GOT3 (cell line): ENCODE results near the gene RBM20.
"Not testable (repeated sequence)": the region's sequence is repeated elsewhere in the genome, so short reads cannot be mapped to it uniquely, and the experiment has no call there.

Source experiments
- DNase-seq: peaks from one replicate; lab custom pipeline; 2025; ENCODE audit warnings: mixed read lengths; lab: John Stamatoyannopoulos, UW

RBM20 gene

DNA sequence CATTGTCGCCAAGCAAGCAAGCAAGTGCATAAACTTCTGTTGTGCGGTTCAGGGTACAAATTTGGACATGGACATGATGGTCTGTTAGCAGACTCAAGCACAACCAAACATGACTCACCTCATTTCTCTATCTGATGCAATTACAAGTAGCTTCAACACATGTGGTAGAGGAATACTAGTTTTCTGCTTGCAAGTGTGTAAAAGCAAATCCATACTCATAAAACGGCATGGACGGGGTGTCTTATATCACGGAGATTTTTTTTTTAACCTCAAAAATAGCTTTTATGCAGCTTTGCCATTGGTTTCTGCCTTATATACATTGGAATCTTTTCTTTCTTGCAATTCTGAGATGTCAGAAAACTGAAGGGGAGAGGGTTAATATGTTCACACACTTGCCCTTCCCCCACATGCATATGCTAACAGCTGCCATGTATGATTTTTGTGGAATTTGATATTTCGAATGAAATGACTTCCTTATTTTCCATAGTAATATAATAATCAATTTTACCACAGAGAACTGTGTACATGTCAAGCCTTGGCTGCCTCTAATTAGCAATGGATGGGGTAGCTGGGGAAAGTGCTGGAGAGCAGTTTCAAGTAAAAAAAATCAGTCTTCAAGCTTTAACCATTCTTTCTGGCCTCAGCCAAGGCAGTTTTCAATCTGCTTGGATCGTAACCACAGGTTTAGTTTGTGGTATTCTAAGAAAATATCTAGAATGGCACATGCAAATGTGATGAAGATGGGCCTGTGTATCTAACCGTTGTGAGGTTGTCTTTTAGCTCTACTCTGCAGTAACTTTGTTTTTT lies 121.6 kb downstream of the RBM20 start:
- no peak for DNase-seq

DNA sequence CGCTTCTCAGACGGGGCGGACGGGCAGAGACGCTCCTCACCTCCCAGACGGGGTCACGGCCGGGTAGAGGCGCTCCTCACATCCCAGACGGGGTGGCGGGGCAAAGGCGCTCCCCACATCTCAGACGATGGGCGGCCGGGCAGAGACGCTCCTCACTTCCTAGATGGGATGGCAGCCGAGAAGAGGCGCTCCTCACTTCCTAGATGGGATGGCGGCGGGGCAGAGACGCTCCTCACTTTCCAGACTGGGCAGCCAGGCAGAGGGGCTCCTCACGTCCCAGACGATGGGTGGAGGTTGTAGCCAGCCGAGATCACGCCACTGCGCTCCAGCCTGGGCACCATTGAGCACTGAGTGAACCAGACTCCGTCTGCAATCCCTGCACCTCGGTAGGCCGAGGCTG lies 123.5 kb downstream of the RBM20 start:
- DNase-seq = not testable (repeated sequence)

DNA sequence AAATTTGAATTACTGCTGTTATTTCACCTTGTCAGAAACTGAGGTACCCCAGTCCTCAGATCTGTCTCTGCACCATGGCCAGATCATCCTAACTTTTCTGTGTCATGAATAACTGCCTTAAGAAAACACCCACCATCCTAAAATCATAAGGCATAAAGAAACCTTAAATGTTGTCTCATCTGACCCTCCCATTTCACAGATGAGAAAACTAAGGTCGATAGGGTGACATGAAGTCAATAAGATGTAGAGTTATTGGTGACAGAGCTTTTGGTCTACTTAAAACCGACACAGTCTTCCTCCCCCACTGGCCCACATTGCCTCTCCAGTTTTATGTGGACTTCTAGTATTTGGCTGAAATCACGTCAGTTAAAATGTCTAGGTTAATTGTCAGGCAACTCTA lies 126.1 kb downstream of the RBM20 start:
- no peak for DNase-seq

DNA sequence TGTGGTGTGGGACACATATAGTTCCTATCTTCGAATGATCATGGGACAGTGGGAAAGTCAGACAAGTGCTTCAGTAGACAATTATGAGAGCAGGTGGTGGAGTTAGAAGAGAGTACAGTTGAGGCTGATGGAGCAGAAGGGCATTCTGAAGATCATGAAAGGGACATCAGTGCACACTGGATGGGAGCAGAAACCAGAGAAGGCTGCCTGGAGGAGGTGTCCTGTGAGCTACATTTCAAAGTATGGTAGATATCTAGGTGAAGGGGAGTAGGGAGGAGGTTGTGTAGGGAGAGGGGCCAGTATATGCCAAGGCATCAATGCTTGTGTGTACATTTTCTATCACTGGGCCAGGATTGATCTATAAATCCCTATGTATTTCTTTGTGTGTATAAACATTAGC lies 127.3 kb downstream of the RBM20 start:
- DNase-seq = no peak

DNA sequence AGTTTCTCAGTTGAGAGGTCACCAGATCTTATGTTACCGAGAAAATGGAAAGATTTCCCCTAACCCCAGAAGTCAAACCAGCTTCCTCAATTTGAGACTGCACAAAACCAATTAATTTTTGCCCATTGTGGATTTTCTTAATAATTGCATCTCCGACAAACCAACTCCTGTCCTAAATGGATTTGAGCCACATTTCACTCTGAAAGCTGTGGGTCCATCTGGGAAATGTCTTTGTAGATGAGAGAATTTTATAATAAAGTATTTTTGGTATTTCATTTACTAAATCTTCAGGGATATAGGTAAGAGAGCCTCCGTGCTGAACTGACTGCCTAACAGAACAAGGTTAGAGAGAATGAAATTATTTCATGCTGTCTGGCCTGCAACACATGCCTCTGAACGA lies 127.9 kb downstream of the RBM20 start:
- no peak for DNase-seq

DNA sequence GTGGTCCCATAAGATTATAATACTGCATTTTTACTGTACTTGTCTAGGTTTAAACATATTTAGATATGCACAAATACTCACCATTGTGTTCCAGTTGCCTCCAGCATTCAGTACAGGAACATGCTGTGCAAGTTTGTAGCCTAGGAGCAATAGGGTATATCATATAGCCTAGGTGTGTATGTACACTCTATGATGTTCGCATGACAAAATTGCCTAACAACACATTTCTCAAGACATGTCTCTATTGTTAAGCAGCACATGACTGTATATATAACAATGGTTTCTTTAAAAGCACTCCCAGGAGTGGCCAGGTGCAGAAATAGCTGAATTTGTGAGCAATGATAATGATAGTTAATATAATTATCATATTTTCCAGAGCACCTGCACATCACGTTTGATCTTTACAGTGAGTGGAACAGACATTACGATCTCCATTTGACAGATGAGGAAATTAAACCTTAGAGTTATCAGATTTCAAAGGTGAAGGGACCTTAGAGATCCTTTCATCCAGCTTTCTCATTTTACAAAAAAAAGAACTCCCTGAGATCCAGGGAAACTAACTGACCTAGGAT lies 128.4 kb downstream of the RBM20 start:
- DNase-seq = no peak

DNA sequence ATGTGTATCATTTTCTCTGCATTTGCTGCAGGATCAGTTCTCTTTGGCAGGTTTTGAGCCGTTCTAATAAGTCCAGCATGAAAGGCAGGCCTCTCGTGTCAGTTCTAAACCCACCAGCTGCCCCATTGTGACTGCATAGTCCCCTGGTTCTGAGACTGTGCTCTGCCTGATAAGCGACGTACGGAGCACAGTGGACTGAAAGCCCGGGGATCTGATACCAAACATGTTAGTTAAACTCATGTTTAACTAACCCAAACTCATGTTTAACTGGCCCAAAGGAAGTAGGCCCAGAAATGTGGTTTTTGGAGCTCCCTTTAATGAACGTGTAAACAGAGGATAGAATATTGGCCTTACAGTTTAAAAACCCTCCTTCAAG lies 129.5 kb downstream of the RBM20 start:
- no peak for DNase-seq

DNA sequence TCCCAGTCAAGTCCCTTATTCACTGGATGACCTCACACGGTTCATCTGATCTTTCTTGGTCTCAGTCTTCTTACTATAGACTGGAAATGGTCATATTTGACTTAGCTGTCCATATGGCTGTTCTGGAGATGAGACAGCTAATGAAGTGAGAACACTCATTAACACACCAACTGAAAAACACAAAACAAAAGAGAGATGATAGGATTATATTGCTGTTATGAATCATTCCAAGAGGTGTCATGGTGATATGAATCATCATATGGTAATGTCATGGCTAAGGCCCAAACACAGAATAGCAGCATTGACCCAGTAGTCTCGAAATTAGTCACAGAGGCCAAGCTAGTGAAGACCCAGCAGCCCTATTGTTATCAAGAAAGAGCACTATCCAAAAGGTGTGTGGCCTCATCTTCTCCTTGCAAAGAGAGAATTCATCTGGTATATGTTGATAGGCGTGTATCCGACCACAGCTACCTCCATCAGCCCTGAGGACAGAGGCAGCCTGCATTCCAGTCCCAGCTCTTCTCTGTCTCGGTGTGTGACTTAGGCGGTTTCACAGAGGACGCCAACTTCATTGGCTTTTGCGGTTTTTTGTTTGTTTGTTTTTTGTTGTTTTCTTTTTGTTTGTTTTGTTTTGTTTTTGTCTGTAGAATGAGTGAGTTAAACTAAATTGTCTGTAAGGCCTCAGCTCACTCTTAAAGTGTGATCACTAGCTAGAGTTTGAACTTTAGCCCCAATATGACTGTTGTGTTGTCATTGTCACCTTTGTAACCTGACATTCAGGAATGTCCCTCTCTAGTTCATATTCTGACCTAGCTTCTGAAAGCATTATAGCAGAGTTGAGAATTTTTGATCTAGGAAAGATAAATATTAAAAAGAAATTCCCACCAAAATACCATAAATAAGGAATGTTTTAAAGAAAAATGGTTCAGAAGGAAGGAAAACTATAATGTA lies 130.2 kb downstream of the RBM20 start:
- DNase-seq = no peak

DNA sequence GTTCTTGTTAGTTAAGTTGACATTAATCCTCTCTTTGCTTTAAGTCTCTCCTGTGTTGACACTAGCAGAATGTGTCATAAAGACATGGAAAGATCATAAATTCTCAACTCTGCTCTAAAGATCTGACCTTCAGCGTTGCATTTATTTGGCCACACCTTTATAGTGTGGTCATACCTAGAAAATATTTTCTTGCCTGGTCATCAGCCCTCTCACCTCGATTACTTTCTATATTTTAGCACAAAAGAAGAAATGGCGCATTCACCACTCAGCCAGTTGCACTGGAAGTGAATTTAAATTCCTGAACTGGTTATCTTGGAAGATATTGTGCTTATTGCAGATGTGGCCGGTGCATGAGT lies 130.9 kb downstream of the RBM20 start:
- no peak for DNase-seq

DNA sequence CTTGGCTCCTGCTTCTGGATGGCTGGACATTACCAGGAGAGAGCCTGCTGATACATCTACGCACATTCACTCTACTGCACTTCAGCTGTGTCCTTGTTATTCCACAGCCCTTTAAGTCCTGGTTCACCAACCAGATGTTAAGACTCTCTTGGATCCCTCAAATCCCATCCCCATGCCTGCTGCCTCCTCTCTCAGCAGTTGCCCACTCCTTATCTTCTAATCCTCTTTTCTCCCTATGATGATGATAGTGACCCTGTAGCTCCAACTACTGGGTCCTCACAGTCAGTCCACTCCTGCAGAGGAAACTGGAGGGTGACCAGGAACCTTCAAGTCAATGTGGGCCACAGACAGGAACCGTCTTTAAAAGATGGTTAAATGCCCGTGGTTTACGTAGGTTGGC lies 131.3 kb downstream of the RBM20 start:
- no peak for DNase-seq

DNA sequence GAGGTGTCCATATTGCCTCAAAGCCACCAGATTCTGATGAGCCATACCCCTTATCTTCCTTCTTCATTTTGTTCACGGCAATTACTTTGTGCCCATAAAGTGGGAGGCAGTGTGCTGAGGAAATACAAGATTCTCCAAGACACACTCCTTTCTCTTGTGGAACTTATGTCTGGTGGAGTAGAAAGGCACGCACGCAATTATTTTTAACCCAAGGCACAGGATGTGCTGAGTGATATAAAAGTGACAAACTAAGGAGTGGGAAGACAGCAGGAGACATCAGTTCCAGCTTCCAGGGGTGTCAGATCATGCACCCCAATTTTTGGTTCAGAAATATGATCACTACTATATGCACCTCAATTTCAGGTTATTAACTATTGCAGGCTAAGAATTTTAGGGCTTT lies 132.9 kb downstream of the RBM20 start:
- DNase-seq = no peak

DNA sequence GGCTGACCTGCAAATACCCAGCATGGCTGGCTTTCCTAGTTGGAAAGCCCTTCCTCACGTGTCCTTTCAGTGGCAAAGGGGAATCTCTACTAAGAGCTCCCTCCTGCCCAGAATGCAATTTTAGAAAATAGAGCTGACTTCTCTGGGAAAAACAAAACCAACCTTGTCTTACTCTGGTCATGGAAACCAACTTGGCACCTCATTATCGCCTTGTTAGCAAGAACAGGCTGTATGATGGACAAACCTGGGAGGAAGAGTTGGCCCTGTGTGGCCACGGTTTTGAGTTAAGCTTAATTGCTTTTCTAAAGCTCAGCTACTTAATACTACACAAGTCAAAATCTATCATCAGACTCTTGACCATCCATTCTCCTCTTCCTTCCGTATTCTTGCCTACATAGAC lies 133.5 kb downstream of the RBM20 start:
- DNase-seq = no peak

DNA sequence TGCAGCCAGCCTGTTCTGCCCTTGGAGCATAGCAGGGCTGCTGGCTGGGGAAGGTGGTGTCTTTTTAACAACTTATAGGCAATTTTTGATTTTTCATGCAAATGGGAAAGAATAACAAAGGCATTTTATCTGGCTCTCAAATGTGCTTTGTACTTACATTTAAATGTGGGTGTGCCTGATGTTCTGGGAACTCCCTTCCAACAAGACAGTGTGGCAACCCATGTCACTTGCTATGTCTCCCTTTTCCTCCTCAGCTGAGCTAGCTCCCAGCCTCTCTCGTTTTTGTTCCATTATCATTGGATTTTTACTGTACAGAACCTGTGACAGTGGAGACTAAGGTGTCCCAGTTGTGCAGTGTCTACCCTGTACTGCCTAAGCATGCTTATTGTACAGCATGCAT lies 134.1 kb downstream of the RBM20 start:
- no peak for DNase-seq

DNA sequence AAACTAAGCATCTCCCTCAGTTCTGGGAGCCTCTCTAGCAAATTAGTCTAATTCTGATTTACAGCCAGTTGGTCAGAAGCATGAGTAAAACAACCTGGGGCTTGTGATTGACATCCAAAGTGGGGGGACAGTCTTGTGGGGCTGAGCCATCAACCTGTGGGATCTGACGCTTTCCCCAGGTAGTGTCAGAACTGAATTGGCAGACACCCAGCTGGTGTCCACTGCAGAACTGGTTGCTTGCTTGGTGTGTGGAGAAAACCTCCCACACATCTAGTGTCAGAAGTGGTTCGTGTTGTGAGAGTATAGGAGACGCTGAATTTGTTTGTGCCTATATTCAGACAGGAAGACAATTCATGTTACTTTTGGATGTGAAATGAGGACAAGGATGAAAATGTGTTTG lies 135.4 kb downstream of the RBM20 start:
- no peak for DNase-seq

DNA sequence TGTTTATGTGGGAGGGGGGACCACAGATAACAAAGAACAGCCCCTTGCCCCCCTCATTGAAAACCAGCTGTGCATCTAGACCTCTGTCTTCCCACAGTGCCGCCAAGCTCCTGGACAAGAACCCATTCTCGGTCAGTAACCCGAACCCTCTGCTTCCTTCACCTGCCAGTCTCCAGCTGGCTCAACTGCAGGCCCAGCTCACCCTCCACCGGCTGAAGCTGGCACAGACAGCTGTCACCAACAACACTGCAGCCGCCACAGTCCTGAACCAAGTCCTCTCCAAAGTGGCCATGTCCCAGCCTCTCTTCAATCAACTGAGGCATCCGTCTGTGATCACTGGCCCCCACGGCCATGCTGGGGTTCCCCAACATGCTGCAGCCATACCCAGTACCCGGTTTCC lies 136.6 kb downstream of the RBM20 start:
- DNase-seq = no peak

DNA sequence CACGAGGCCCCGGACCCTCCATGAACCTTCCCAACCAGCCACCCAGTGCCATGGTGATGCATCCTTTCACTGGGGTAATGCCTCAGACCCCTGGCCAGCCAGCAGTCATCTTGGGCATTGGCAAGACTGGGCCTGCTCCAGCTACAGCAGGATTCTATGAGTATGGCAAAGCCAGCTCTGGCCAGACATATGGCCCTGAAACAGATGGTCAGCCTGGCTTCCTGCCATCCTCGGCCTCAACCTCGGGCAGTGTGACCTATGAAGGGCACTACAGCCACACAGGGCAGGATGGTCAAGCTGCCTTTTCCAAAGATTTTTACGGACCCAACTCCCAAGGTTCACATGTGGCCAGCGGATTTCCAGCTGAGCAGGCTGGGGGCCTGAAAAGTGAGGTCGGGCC lies 137.0 kb downstream of the RBM20 start:
- no peak for DNase-seq

DNA sequence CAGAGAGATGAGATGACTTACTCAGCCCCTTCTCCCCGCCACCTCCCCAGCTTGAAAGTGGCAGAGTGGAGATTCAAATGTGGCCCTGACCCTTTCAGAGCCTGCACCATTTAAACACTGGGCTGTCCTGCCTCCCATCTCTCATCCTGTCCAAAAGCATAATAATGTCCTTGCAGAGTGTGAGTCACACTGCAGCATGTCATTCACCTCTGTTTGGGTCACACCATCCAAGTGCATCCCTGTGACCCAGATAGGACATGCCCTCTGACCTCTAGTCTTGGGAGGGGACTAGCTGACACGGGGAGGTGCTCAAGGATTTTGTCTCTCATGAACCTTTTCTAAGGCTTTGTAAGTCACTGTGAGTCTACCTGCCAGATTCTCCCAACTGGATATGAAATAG lies 138.5 kb downstream of the RBM20 start:
- DNase-seq = no peak

DNA sequence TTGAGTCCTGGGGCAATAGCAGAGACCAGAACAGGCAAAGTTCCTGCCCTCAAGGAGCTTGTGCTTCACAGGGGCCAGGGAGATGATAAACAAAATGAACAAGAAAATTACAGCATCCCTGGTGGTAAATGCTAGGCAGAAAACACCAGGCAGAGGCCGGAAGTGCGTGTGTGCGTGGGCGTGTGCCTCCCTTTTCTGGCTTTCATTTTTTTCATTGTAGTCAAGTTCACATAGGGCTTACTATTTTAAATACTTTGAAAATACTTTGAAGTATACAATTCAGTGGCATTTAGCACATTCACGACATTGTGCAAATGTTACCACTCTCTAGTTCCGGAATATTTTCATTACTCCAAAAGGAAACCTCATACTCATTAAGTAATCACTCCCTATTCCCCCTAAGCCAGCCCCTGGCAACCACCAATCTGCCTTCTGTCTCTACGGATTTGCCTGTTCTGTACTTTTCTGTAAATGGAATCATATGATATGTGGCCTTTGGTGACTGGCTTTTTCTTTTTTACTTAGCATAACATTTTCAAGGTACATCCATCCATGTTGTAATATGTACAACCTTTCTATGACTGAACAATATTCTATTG lies 139.5 kb downstream of the RBM20 start:
- no peak for DNase-seq

DNA sequence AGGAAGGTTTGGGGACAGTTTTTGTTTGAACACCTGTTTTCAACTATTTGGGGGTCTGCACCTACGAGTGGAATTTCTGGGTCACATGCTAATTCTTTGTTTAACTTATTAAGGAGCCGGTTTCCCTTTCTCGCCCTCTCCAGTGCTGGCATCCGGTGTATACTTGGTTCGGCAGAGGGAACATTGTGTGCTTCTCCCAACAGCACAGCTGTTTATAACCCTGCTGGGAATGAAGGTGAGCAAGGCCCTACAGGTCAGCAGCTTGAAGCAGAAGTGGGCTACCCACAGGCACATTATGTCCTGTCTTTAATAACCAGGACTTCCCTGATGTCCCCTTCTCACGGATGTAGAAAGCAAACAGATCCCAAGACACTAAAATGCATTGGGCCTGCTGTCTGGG lies 140.1 kb downstream of the RBM20 start:
- no peak for DNase-seq

DNA sequence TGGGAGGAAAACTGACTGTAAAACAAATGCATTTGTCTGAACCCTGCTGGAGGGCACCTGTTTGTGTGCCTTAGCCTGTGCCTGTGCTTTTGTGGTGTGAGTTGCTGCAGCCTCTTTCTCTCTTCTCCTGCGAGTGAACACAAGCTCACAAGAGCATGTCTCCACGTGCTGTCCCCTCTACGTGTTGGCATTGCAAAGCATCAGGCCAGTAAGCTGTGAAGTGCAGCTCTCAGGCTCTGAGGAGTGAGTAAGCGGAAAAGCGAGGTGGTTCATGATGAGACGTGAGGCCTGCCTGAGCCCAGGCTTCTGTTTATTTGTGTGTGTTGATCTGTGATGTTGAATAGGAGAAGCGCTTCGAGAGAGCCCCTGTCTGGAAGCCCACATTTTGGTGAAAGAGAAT lies 142.0 kb downstream of the RBM20 start:
- DNase-seq = no peak

DNA sequence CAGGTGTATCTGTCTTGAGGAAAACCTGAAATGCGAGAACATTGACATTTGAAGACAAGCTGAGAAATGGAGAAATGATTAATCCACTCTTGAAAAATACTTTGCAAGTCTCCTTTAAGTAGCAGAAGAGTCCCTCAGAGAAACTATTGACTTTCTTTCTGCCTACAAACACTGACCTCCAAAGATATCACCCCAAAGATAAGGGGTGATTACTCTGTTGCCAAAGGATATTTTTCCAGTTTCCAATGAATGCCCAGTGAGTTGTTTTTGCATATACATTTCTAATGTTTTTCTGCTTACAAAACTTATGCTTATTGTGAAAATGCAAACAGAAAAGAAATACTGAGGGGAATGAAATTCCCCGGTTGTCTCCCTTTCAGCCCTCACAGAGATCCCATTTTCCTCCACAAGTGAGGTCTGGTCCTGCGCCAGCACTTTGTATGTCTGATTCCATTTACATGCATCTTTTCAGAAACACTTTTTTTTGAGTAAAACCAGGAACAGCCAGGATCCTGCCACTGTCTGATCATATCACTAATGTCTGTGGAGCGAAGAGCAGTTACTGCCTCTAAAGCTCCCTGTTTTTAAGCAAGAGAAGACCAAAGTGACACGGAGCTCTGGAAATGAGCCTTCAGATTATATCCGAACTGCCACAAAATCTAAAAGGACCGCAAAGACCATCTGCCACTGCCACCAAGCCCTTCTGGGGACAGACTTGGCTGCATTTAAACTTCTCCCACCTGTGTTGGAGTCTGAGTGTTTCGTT lies 144.7 kb downstream of the RBM20 start:
- no peak for DNase-seq
